NCI-H1105 (cell line): ENCODE results near the gene INPP4B.

Experiments used
- DNase-seq: peaks from one replicate; lab custom pipeline; 2025; lab: John Stamatoyannopoulos, UW

INPP4B gene

GRCh38 chr4:142727149-142727548 is 119.0 kb downstream of the INPP4B start:
- no peak for DNase-seq

- no peak for DNase-seq
Measured at GRCh38 chr4:142725886-142726285, 120.2 kb downstream of the INPP4B start.

- DNase-seq: no peak
Measured at GRCh38 chr4:142721187-142721586, 124.9 kb downstream of the INPP4B start.

- no peak for DNase-seq
Measured at GRCh38 chr4:142719854-142720541, 126.1 kb downstream of the INPP4B start.

- no peak for DNase-seq
Measured at GRCh38 chr4:142718981-142719380, 127.1 kb downstream of the INPP4B start.

GRCh38 chr4:142715727-142716126 is 130.4 kb downstream of the INPP4B start:
- DNase-seq: no peak

- no peak for DNase-seq
Measured at GRCh38 chr4:142713282-142714030, 132.6 kb downstream of the INPP4B start.

- DNase-seq: no peak
Measured at GRCh38 chr4:142708231-142708630, 137.9 kb downstream of the INPP4B start.

- DNase-seq: no peak
Measured at GRCh38 chr4:142707401-142707800, 138.7 kb downstream of the INPP4B start.

GRCh38 chr4:142706381-142706780 is 139.7 kb downstream of the INPP4B start:
- DNase-seq: no peak

- no peak for DNase-seq
Measured at GRCh38 chr4:142705820-142706219, 140.3 kb downstream of the INPP4B start.

GRCh38 chr4:142703694-142704309 is 142.3 kb downstream of the INPP4B start:
- DNase-seq: no peak

- no peak for DNase-seq
Measured at GRCh38 chr4:142701017-142701416, 145.1 kb downstream of the INPP4B start.

GRCh38 chr4:142700531-142700930 is 145.6 kb downstream of the INPP4B start:
- no peak for DNase-seq

- no peak for DNase-seq
Measured at GRCh38 chr4:142698552-142698951, 147.5 kb downstream of the INPP4B start.

GRCh38 chr4:142697928-142698327 is 148.2 kb downstream of the INPP4B start:
- no peak for DNase-seq

GRCh38 chr4:142697320-142697719 is 148.8 kb downstream of the INPP4B start:
- DNase-seq: no peak

GRCh38 chr4:142696334-142697122 is 149.6 kb downstream of the INPP4B start:
- no peak for DNase-seq

- DNase-seq: no peak
Measured at GRCh38 chr4:142690406-142691163, 155.5 kb downstream of the INPP4B start.

- no peak for DNase-seq
Measured at GRCh38 chr4:142687547-142688275, 158.4 kb downstream of the INPP4B start.

- DNase-seq: no peak
Measured at GRCh38 chr4:142686081-142686480, 160.0 kb downstream of the INPP4B start.
